NCI-H1417 (cell line): ENCODE results near the gene STARD13.

Source experiments
- DNase-seq, 3 experiments: peaks; one replicate each; lab custom pipeline; 2025; lab: John Stamatoyannopoulos, UW

STARD13 gene

DNA sequence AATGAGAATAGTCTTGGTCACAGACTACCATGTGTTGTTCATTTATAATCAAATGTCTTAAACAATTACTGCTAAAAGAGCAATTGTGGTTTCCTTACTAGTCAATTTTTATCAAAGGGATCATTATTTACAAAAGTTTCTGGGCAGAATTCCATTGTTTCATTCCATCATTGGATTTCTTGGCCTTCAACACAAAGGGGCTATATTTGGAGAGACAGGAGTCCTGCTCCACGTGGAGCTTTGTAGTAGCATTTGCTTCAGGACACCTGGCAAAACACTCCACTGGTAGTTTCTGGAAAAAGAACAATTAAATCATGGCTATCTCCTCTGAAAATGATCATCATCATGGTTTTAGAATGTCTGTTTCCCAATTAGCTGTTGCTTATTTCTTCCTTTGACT, 22.3 kb upstream of the STARD13 start:
- DNase-seq, result no peak

DNA sequence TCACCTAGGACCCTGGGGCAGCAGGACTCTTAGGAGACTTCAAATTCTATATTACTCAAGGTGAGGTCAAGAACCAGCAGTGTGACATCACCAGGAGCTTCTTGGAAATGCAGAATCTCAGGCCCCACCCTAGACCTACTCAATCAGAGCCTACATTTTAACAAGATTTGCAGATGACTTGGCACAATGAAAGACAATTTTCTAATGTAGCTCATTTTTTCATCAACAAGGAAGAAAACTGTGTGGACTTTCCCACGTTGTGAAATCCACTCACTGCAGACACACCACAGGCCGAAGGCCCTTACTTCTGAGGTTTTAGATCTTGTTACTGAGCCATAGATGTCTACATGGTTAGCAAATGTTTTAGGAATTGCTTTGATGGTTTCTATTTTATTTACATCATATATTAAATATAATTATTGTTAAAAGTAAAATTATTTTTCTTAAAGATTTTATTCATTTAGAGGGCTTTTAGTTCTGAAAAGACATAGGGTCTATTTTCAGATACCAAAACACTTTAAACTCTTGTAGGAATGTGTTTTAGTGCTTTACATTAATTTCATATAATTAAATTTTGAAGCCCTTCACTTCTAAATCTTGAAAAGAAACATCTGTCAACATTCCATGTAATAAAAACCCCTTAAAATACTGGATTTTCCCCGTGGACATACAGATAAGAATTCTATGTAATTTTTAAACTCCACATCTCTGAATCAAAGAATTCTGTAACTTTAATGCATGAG, 18.5 kb upstream of the STARD13 start:
- no peak for DNase-seq

DNA sequence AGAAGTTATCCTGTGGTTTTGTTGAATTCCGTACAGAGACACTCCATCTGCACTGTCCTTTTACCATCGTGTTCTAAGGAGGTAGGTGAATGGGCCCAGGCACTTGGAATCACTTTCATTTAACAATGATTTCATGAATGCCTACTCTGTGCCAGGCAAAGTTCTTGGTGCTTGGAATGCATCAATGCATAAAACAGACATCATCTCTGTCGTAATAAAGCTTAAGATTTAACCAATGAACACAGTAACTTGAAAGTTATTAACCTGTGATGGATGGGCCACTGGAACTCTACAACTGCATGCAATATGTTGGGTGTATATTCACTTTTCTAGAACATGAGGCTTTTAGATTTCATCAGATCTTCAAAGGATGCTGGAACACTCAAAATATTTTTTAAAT, 14.1 kb upstream of the STARD13 start:
- DNase-seq, result no peak

DNA sequence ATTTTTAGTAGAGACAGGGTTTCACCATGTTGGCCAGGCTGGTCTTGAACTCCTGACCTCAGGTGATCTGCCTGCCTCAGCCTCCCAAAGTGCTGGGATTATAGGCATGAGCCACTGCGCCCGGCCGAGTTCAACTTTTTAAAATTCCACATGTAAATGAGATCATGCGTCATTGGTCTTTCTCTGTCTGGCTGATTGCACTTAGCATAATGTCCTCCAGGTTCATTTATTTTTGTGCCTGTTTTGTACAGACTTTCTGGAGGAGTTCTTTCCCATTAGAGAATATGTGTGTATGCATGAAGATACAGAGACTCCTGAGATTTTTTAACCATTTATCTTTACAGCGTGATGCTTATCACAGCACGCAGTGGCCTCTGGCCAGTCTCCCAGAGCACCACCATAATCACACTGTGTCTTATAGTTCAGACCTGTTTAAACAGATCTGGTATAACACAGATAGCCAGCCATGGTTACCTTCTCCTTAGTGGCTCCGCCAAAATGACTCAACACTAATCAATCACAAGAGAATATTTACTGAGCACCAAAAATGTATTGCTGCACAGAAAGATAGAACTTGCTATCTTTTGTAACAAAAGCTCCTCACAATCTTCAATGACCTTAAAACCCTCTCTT, 11.4 kb upstream of the STARD13 start:
- DNase-seq, result no peak

DNA sequence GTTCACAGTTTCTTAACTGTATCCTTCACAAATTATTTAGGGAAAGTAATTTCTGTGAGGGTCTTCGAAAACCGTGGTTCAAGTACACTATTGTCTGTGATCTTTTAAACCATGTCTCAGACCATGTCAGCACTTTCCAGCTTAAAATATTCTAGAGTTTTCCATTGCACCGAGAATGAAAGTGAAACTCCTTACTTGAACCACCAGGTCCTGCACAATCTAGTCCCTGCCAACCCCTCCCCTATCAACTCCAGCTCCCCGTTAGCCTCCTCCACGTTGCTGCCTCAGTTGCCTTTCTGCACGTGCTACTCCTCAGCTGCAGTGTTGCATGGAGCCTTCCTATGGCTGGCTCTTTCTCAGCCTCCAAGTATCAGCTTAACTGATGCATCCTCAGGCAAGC, 7.2 kb upstream of the STARD13 start:
- no peak for DNase-seq

DNA sequence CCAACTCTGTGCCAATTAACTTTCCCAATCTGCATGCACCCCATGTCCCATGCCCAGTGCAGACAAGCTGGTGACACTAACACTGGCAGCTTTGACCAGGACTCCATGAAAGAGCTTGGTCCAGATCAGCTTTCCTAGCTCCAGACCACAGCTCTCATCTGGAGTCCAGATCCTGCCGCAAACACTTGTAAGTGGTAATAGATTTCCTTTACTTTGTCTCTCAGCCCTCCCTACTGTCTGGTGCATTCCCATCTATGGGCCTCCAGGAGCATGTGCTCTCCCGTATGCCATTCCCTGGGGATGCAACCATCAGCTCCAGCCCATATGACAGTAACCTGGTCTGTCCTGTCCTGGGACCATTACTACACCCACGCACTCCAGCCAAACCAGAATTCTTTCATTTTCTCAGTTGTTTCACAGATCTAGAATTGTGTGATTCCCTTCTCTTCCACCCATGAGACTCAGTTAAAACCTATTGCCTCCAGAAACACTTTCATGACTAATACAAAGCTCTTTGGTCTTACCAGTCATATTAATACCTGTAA, 4.9 kb upstream of the STARD13 start:
- no peak for DNase-seq

DNA sequence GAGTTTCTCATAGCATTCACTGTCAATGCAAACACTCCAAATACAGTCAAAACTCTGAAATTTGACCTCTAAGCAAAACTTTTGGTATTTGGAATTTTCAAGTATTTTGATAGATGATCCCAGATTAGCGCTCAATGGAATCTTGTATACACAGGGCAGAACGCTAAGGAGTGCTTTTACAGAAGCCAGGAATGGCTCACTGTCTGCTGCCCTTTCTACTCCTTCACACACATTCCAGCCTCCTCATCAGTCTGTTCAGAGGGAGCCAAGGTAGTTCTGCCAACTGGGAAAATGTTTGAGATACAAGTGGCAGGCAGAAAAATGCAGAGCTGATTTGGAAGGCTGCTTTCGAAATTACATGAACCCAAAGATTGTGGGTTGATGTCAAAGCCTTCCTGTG, 4.4 kb upstream of the STARD13 start:
- DNase-seq, result no peak

DNA sequence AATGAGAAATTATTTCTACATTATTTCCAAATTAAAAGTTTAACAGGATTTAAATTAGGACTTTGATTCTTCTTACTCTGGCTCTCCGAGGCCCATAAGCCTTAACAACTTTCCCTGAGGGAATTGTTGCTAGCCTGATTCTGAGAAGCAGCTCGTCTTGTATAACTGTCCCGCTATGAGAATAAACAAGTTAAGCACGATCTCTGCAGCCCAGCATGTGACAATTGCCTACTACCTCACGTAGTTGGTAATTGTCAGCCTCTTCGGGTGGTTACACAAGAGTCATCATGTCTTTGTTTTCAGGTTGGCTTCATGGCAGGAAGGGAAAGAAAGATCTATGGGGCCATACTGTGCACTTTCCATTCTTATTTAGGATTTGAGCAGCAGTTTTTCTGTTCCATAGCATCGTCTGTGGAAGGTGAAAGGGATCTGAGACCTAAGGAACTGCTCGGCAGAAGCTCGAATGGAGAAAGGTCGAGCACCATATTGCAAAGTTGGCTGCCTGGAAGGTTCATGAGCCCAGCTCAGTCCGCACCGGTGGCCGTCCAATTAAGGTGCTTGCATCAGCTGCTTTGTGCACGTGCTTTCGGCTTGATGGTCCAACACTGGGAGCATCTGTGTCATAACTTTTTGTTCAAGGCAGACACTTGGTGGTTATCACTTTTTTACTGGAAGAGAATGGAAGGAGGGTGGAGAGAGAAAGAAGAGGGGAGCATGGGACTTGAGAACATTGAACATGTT, 1.8 kb upstream of the STARD13 start:
- DNase-seq, result peak in 2 of 3 experiments; percentile 6 to 65

DNA sequence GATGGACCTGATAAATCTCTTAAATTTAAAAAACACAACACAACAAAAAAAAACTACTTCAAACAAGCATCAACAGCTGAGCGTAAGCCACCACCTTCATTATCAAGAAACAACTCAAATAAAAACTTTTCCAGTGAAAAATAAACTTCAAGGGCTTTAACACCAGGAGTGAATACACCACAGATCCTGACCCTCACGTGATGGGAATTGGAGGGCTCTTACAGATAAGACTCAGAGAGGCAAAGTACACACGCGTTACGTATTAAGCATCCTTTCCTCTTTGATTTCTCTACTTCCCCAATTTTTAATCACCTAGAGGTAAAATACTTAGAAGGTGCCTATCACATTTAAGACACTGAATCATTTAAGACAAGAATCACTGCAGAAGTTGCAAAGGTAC, 573 bp upstream of the STARD13 start:
- no peak for DNase-seq

DNA sequence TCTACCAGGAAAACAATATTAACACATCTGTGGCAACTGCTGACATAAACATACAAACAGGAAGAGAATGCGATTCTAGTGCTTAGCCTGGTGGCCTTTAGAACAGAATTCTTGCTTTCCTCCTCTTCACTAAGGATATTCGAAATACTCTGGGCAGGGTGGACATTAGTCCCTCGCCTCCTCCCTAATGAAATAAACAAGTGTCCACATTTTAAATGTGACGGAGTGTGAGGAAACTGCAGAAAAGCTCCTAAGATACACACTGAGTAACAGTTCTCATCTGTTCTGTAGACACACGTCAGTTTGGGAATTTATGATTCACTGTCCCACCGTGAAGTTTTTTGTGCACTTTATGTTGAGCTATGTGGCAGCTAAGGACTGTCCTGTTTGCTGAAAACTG, 639 bp downstream of the STARD13 start:
- no peak for DNase-seq

DNA sequence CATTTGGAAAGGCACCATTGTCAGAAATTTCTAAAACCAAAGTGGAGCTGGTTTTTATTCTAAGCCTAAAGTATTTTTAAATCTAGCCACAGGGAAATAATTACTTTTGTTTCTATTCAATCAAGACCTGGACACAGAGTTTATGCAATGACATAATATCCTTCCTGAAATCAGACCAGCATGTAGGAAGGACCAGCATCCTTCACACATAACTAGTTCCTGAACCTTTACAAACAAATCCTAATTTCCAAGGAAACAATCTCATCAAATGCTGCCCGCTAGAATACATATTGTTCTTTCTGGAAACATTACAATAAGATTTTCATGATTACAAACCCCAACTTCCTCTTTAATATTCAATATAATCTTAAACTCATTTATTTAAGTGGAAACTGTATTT, 1.5 kb downstream of the STARD13 start:
- DNase-seq, result no peak

DNA sequence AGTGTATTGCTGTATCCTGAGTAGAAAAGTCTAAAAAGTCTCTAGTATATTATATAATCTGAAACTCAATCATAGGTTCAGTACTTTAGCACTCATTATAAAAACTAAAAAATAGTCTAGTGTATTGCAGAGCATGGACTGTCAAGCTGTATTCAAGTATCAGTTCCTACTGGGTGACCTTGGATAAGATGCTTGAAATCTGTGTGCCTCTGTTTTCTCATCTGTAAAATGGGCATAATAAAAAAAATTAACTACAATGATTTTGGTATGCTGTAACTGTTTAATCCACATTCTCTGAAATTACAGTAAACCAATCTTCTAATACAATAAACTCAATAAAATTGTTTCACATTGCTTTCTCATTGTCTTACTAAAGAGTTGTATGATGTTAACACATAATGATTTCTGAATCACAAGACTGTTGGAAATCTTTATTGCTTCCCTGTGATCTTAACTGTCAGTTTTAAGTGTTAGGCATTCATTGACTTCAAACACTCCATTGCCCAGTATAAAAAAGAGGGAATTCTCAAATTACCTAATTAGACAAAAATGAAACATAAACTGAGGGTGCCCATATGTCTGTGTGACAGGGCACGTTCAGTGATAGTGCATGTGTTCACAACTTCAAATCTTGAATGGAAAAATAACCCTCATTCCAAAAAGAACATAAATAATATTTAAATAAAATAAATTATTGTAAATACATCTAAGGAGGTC, 2.2 kb downstream of the STARD13 start:
- DNase-seq, result no peak

DNA sequence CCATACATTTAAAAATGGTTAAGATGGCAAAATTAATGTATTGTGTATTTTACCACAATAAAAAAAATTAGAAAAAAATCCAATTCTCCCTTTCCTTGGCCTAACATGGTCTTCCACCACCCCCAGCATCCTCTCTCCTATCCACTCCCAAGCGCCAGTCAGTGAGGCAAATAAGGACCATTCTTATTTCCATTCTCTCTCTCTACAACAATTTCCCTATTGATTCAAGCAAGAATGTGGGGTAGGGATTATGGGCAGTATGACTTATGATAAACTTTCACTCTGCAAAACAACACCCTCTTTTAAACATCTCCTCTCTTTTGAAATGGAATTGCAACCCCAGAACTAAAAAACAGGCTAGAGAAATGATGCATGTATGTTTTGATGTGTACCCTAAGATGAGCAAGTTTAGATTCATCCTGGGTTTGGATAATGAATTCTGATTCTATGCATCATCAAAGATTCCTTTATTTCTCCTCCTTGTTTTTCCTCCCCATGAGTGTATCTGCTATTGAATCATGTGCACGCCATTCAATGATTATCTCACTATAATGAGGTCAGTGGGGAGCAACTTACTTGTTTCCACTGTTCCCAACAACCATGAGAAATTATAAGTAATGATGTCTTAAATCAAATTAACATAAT, 3.5 kb downstream of the STARD13 start:
- DNase-seq, result no peak

DNA sequence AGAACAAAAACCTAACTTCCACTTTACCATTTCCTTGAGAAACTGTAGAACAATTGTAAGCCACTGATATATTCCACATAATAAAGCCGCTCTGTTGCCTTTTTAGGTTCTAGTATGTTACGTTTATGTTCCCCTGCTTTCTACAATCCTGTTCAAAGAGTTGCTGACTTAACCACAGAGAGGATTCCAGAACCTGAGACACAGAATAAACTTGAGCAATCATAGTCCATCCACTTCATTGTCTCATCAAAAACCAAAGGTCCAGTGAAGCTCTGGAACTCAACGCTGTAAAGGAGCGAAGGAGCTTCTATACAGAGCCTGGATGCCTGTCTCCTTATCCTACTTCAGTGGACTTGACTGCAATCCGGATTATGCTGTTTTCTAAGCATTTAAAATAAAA, 4.6 kb downstream of the STARD13 start:
- DNase-seq, result no peak

DNA sequence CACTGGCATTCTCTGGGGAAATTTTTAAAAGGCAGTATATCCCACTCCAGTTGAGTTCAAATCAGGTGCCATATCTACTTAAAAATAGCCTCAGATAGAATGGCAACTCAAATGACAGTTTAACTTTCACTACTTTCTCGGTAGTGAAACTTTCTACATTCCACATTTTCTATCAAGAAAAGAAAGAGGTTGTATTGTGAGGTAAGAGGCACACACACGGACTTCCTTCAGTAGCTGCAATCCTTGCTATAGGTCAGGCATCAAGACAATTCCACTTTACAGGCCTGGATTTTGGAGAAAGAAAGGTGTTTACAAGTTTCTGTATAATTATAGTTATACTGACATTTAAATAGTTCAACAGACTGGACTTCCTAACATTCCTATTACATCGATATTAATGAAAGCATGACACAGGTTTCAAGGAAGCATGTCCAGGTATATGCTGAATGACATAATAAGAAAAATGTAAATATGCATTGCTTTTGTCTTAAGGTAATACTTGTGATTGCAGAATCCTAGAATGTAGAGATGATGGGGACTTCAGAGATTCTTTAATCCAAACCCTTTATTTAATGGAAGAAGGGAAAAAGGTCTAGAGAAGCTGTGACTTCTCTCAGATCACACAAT, 5.2 kb downstream of the STARD13 start:
- no peak for DNase-seq

DNA sequence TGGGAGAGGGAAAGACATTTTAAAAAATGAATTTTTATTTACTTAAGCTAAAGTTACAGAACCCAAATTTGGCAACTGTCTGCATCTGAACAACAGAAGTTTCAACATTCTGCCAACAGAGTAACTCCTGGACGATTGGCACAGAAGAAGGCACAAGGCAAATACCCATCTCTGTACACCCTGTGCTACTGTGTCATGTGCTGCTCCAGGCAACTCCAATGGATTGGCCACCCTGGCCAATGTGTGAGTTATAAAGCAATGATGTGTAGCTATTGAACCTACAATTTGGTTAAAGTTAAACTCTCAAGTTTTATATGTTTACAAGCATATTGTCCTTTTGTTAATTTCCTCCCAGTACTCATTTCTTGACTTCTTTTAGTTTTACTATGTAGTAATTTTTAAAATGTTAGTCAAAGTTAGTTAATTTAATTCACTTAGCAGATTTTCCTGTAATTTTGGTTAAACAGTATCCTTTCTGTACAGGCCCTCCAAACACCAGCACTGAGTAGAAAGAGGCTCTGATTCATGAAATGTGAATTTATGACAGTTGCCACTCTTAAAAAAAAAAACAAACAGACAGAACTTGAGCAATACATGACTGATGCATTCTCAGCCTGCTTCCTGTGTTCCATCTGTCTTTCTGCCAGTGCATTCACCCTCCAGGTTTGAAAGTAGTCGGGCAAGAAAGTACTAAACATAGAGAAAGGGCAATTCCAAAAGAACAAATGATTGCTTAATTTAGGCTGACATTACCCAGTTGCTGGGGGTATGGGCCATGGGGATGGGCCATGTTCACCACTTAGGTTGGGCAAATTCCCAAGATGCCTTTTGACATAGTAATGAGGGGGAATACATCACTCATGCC, 5.9 kb downstream of the STARD13 start:
- no peak for DNase-seq

DNA sequence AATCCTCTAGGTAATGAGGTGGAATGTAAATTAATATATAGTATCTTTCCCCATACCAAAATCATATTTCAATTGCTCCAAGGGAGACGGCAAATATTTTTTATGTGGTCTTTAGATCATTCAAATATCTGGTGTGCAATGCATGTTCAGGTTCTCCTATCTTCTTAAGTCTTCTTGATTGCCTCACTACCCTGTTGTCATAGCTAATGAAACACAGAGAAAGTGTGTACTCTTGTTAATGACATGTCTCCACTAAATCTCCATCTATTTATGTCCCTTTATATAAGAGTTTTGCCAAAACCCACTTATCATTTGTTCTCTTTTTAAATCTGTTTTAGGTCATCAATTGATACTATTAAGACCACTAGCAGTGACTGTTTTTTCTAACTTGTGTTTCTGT, 6.6 kb downstream of the STARD13 start:
- no peak for DNase-seq

DNA sequence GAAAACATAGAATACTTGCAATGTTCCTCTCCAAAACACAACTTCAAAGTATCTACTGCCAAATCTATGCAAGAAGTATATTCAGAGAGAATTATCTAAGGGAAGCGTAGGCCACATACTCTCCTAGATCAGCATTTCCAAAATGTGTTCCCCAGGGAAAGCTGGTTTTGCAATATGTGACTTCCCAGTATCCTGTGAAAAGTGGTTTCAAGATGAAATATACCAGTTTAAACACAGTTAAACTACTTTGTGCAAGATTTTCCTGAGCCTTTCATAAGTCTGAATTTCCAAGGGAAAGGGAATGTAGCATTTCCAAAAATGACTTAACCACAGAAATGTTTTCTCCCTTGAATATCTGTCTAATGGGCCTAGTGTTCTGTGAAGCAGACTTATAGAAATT, 7.6 kb downstream of the STARD13 start:
- DNase-seq, result no peak

DNA sequence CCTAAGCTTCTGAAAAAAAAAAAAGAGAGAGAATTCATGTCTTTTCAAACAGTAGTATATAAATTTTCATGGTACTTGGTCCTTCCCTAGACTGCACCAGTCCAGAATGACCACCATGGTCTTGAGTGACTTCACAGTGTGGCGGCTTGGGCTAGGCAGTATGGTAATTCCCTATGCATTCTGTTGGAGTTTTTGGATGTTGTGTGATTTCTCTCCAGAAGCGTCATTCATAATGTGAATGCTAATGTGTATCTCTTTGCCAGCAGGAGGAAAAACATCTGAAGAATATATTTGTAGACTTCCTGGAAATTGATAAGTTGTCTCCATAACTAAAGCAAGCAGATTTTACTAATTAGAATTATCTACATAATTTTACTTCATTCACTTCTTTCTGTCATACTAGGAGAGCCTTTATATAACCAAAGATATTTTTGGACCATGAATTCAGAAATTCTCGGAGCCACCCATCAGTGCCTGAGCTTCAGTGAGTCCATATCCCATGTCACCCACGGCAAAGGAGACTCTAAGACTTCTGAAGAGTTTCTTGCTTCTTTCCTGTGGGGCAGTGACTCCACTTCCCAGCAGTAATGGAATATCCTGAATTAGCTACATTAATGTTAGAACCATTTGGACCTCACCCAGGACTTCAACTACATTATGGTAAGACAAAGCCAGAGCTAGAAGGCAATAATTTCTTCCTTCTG, 8.4 kb downstream of the STARD13 start:
- DNase-seq, result no peak

DNA sequence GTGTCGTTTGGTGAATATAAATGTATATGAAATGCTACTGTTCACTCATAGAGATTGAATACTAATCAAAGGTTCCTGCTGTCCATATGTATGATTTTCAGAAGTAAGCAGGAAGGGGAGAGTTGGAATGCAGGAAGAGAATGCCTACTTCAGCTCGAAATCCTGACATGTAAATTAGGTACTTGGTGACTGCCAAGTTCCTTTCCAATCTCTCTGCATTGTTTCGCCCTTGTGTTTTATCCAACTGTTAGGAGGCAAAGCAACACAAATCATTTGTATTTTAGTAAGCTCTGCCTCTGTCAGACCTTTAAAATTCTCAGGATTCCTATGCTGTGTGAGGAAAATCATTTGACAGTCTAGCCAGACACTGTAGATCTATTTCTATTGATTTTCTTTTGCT, 9.0 kb downstream of the STARD13 start:
- DNase-seq, result no peak
